EH (cell line): ENCODE measurements around the gene KCNMA1.

Source experiments
- DNase-seq: peaks from one replicate; pipeline ENCODE4 v3.0.0-alpha.2; 2015; ENCODE audit warnings: low read depth

KCNMA1 gene

GRCh38 chr10:77151408-77151807, 486.2 kb downstream of the KCNMA1 start:
- no peak for DNase-seq

- no peak for DNase-seq
Observed at GRCh38 chr10:77149706-77150105, 487.9 kb downstream of the KCNMA1 start.

- DNase-seq, result no peak
Observed at GRCh38 chr10:77149001-77149400, 488.6 kb downstream of the KCNMA1 start.

- no peak for DNase-seq
Observed at GRCh38 chr10:77147871-77148270, 489.7 kb downstream of the KCNMA1 start.

- no peak for DNase-seq
Observed at GRCh38 chr10:77146712-77147336, 490.8 kb downstream of the KCNMA1 start.

DNA sequence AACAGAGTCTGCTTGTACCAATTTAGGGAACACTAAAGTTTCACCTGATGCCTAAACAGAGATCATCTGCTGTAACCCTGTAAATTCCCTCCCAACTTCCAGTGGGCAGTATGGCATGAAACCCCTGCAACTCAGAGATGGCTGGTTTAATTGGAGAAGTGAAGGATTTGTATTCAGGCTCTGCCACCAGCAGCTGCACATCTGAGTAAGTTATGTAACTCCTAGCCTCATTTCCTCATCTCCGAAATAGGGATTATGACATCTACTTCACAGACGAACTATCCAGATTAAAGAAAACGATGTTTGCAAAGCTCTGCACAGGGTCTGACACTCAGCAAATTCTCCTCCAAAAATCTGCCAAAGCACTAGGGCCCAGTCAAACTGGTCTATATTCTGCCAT, 493.0 kb downstream of the KCNMA1 start:
- DNase-seq, result no peak

- peak; percentile 61 for DNase-seq
Observed at GRCh38 chr10:77139252-77140160, 498.1 kb downstream of the KCNMA1 start.

DNA sequence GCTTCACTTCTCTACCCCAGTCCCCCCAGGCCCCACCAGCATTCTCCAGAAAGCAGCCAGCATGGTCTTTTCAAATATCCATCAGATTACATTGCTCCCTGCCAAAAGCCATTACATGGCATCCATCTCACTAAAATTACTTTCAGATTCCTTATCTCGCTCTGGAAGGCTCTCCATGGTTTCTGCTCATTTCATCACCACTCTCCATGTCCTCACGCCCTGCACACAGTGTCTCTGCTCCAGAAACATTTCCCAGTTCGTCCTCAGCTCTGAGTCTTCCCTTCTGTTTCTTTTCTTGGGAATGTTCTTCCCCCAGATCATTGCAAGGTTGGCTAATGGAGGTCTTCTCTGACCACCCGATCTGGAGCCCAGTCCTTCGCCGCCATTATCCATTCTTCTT, 499.1 kb downstream of the KCNMA1 start:
- DNase-seq, result no peak

- no peak for DNase-seq
Observed at GRCh38 chr10:77135555-77135954, 502.1 kb downstream of the KCNMA1 start.

DNA sequence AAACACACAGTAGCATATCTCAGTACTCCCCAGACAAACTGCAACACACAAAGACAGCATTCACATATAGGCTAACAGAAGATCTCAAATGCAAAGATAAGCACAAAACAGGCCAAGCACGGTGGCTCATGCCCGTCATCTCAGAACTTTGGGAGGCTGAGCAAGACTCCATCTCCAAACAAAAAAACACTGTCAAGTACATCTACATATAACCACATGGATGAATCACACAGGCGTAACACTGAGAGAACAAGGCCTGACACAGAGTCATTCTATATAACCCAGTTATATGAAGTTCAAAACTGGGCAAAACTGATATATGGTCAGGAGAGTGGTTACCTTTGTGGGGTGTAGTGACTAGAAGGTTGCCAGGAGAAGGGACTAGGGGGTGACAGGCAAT, 506.4 kb downstream of the KCNMA1 start:
- DNase-seq, result no peak

DNA sequence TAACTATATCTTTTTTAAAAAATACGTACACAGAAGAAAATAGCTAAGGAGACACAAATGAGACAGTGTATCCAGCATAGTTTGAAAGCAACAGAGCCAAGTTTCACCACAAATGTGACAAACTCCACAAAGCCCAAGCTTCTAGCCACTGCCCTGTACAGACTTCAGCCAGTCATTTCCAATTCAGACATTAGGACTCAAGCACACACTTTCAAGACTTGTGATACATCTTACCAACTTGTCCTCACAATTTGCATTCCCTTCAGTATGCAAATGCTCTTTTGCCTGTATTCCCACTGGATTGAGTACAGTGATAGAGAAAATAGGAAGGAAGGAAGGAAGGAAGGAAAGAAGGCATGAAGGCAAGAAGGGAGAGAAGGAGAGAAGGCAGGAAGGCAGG, 510.4 kb downstream of the KCNMA1 start:
- DNase-seq, result no peak

DNA sequence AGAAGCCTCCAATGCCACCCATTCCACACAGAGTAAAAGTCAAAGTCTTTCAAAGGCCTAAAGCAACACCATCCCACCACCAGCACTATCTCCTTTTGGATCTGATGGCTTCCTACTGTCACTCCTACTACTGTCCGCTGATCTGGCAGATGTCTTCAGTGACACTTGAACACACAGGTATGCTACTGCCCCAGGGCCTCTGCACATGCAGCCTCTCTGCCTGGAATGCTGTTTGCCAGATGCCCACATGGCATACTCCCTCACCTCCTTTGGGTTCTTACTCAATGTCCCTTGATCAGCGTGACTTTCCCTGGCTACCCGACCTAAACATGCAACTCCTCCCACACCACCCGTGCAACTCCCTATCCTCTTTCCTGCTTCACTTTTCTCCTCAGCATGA, 512.4 kb downstream of the KCNMA1 start:
- no peak for DNase-seq

- no peak for DNase-seq
Observed at GRCh38 chr10:77123330-77123729, 514.3 kb downstream of the KCNMA1 start.

DNA sequence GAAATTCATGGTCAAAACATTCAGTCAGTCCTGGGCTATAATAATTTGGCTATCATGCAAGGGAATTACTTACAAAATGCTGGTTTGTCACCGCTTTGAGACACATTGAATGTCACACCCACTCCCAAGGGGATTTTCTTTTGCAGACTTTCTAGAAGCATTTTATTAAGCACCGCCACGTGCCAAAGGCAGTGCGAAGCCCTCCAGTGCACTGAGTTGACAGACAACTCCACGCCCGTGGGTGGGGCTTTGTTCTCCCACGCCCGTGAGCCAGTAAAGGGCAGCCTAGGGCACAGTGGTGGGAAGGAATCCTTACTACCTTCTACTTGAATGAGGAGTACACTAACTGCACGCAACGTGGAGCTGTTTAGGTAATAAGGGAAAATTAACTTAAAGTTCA, 515.8 kb downstream of the KCNMA1 start:
- DNase-seq, result no peak

DNA sequence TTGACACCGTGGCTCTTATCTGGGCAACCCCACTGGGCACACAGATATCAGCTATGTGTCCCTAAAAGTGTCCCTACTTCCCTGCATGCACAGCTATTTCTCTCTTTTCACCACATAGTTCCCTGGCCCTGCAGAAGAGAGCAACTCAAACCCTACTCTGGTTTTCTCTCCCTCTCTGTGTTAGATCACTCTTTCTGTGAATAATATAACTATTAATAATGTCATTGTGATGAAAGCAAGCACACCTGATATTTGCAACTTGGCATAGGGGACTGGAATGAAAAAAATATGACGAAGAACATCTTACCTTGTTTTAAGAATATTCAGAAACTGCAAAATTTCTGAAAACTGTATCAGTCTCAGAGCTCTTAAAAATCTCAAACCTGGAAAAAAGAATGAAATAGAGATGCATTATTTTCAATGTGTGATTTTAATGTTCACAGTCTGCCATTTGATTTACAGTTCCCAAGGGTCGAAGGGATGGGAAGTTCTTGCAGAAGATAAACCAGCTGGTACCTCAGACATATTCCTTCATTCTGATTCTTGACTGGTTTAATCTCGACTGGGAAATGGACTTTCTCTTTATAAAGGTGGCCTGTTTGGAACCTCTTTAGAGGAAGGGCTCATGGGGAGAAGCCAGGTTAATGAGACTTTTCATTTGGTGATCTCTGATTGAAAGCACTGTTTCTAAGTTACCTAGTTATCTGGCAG, 516.8 kb downstream of the KCNMA1 start:
- DNase-seq, result no peak

DNA sequence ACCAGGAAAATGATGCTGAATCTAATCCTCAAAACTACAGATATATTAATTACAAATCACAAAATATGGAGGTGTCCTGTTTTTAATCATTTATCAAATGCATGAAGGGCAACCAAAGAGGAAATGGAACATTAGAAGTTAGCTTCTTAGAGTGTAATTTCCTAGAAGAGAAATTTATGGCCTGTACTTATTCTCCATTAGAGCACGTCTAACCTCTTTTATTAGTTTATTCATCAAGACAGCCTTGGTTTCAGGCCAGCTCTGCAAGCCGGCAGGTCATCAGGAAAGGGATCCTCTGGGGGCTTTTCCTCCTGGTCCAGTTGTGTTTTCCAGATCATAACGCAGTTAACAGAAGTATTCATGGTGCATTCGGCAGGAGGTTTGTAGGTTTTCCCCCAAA, 517.6 kb downstream of the KCNMA1 start:
- DNase-seq, result no peak

- no peak for DNase-seq
Observed at GRCh38 chr10:77118603-77119282, 518.9 kb downstream of the KCNMA1 start.

GRCh38 chr10:77117501-77117900, 520.1 kb downstream of the KCNMA1 start:
- DNase-seq, result no peak

DNA sequence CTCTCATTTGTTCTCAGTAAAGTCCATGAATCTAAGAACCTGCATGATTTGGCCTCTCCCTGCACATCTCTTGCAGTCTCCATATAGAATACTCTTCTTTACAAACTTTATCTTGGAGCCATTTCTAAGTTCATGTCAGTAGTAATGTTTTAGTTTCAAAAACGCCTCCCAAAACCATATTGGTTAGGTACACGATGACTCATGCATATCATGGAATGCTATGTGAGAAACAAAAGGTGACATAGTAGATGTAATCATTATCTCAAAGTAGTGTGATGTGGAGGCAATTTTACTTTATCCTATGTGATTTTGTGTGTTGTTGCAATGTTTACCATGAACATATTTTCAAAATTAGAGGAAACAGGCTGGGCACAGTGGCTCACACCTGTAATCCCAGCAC, 520.7 kb downstream of the KCNMA1 start:
- no peak for DNase-seq

GRCh38 chr10:77114181-77114821, 523.3 kb downstream of the KCNMA1 start:
- DNase-seq, result no peak

DNA sequence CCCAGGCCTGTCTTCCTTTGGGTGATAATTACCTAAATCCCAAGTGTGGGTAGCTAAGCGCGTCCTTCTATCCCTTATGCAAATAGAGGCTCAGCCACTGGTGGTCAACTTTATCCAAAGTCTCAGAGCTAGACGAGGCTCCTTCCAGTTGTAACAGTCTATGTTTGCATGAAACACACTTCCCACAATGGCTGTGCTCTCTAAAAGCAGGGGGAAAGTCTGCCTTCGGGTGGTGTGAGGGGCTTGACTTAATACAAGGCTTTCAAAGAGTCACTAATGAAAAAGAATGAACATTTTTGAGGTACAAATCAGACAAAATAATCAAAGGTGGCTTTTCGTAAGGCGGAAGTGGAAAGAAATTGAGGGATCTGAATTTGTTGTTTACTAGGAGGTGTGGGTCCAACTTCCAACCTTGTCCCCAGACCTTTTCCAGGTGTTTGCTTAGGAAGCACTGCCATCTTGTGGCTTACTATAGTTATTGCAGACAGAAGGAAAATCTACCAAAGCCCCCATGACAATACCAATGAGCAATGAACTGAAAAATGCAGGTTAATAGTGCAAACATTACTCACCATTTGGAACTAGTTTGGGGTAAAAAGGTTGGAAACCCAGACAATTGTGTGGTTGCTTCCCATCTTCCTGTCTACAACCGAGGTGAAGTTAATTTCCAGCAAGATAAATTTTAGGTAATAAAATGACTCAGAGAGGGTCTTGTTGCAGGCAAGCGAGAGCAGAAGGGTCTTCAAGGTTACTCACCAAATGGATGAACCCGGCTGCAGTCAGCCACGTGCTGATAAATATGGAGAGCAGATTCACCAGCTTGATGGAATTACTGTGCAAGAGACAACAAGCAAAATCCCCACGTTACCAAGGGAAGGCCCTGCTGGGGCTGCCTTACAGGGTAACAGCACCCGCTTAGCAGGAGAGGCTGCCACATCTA, 525.7 kb downstream of the KCNMA1 start:
- peak; percentile 83 for DNase-seq
